Astrocyte (in vitro differentiated cells and primary cell): ENCODE data around the gene NISCH.

Source experiments
- CTCF ChIP-seq: IDR thresholded peaks from 2 replicates; pipeline ENCODE4 v1.5.1; 2011; ENCODE audit warnings: low read depth, mild to moderate bottlenecking, inconsistent platforms, low read length, moderate library complexity; ENCODE audit not compliant: insufficient read depth
- EZH2 ChIP-seq: IDR thresholded peaks from 2 replicates; pipeline ENCODE4 v1.6.1; 2012; ENCODE audit warnings: mild to moderate bottlenecking, low read length, inconsistent platforms; ENCODE audit not compliant: insufficient read depth

GRCh38 chr3:52536369-52537164 lies 81.2 kb downstream of the NISCH start, which contains the start of gene UQCC5:
- no peak for TF ChIP-seq CTCF
- no peak for TF ChIP-seq EZH2
